Ascending aorta (tissue), 2 donors: Measurements from ENCODE around the gene STIM1. TPM values are rescaled to one million over a fixed set of nuclear protein-coding genes. Genes with fewer than 3 reads are reported as not detected.

ENCODE experiments used
- DNase-seq, 2 donors: peaks; one replicate each; pipeline ENCODE4 v3.0.0-alpha.2; 2019; ENCODE audit warnings: low spot score in 2 of 2
- H3K27ac ChIP-seq, 2 donors: fragments of 200-600 bp; sonication (generic); one replicate each; pipeline ENCODE4 v1.5.1; 2016 to 2017; ENCODE audit warnings: mild to moderate bottlenecking in 1 of 2
- H3K27me3 ChIP-seq: fragments of 200-600 bp; sonication (generic); one replicate; pipeline ENCODE4 v1.5.1; 2017
- H3K36me3 ChIP-seq, 2 donors: fragments of 200-600 bp; sonication (generic); one replicate each; pipeline ENCODE4 v1.5.1; 2016
- H3K4me1 ChIP-seq, 2 donors: fragments of 200-600 bp; sonication (generic); one replicate each; pipeline ENCODE4 v1.5.1; 2016 to 2017; ENCODE audit warnings: mild to moderate bottlenecking in 1 of 2
- H3K4me3 ChIP-seq, 2 donors: fragments of 200-600 bp; sonication (generic); one replicate each; pipeline ENCODE4 v1.5.1; 2016 to 2017; ENCODE audit warnings: mild to moderate bottlenecking in 1 of 2
- H3K9me3 ChIP-seq, 2 donors: fragments of 200-600 bp; sonication (generic); one replicate each; pipeline ENCODE4 v1.5.1; 2016
- CTCF ChIP-seq, 3 experiments: fragments of 200-600 bp in 2 of 3; fragments of 450-650 bp in 1 of 3; sonication (generic) in 2 of 3; IDR thresholded peaks; one replicate each; pipeline ENCODE4 v1.5.1; 2016 to 2019; ENCODE audit warnings: antibody characterized with exemption in 3 of 3, mild to moderate bottlenecking in 1 of 3, moderate library complexity in 1 of 3
- intact Hi-C: fragments of 100-400 bp; cut with DNase I; formaldehyde crosslinking; loops from one replicate; pipeline ENCODE4 v1.15.1; 2023
- total RNA-seq: library from RNA; depleted of rRNA; stranded (reverse); fragments of >200 nt; gene quantifications from one replicate; pipeline ENCODE4 v1.1.0, GENCODE V29; 2016

The STIM1 gene
- 48.1 TPM for total RNA-seq

DNA sequence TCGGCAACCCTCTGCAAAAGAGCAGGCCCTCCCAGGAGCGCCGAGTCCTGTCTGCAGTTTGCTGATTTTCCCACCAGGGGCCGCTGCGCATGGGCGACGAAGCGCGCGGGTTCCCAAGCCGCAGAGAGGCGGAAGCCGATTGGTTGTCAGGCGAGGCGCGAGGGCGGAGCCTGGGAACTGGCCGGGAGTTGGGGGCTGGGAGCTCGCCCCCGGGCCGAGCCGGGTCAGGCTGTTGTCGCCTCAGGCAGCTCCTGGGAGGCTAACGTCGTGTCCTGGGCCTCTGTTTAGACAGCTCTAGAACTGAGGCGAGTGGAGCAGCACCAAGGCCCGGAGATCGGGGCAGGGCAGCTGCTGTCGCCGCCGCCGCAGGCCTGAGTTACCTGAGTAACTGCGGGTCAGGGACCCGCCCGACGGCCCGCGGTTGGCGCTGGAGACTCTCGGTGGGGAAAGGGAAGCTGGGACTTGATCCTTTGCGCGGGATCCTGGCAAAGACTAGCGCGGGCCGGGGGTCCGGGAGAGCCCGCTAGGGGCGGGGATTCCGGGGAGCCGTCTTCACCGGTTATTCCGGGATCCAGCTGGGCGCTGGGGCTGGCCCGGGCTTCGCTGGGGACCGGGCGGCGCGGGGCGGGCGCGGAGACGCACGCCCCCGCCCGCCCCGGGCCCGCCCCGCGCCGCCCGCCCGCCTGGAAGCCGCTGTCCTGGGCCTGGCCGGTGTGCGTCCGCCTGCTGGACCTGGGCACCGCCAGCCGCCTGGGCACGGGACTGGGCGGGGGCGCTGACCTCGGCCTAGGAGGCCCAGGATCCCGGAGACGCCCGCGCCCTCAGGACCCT, at the start of gene STIM1:
TSS of gene STIM1 (plus strand) at position 688 of the 831 bp plus-strand sequence. CDS start 607 bp downstream, outside the sequence.
- no peaks in the 10 kb centered on the region for H3K9me3 ChIP-seq
- H3K4me3 ChIP-seq = peak within 1 kb of the TSS; percentile 81 to 96
- H3K4me1 ChIP-seq = peaks cover 10 to 29% of the 10 kb centered on the region in 2 donors
- peak; percentile 80 to 97 for DNase-seq
- no peaks in the 10 kb centered on the region for H3K36me3 ChIP-seq
- peak within 1 kb of the TSS; percentile 94 to 97 for H3K27ac ChIP-seq
- intact Hi-C loops = loop anchor here (1.0 to 2.0 kb wide), 3 partner anchors 88 to 239 kb away; partner anchors contain the start of gene RRM1
- TF ChIP-seq CTCF (IDR thresholded peaks at IDR 0.05) = peak; percentile 97 to 99 (median 98)
- H3K27me3 ChIP-seq = no peaks in the 10 kb centered on the region

DNA sequence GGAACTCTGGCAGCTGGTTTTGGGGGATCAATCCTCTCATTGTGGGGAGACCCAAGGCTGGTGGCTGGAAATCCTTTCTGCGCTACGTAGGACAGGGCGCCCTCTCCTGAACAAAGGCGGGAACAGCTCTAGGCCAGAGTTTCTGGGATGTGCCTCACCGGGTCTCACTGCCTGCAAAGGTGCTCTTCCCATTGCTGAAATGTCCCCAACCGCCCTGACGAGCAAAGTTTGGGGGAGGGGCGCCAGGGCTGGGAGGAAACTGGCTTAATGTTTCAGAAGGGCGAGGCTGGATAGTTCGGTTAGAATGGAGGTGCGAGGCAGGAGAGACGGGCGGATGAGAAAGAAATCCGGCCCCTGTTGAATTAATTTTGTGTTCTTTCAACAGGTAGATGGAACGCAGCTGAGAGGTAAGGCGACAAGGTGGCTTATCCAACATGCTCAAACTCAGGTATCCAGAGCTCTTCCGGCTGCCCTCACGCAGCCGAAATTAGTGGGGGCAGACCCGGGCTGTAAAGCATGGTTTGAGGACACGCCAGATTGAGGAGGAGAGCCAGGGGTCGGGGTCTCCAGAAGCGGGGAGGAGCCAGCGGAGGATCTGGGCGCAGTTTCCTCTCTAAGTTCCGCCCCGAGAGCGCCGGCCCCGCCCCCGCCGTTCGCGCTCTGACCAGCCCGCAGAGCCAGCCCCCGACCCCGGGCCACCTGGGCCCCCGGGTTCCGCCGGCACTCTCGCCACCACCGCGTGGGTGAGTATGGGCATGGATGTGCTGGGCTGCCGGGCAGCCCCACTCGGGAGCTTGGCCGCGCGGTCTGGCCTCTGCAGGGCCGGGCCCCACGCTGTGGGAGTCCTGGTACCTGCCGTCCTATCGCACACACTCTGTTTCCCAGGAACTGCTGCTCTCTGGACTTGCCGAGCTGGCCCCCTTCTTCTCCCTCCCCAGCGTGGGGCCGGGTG, 47.3 kb upstream of the STIM1 start, which contains the start of gene PGAP2:
TSS of gene PGAP2 (plus strand) at position 652 of the 952 bp plus-strand sequence. CDS start 2,700 bp downstream, outside the sequence.
- H3K4me3 ChIP-seq = peak within 1 kb of the TSS; percentile 63 to 90
- peak in 1 of 2 donors; percentile 76 for DNase-seq
- peak; percentile 32 to 82 (median 70) for TF ChIP-seq CTCF (IDR thresholded peaks at IDR 0.05)
- no peaks in the 10 kb centered on the region for H3K36me3 ChIP-seq
- no peaks in the 10 kb centered on the region for H3K27me3 ChIP-seq
- intact Hi-C loops = no loop called here
- peak within 1 kb of the TSS; percentile 27 to 57 for H3K27ac ChIP-seq
- H3K4me1 ChIP-seq = peaks cover 3 to 4% of the 10 kb centered on the region in 2 donors
- H3K9me3 ChIP-seq = no peaks in the 10 kb centered on the region

- H3K4me1 ChIP-seq = peaks cover 3 to 4% of the 10 kb centered on the region in 2 donors
- DNase-seq = no peak
- H3K4me3 ChIP-seq = peak overlapping the region; percentile 63 to 90
- H3K27me3 ChIP-seq = no peaks in the 10 kb centered on the region
- no peaks in the 10 kb centered on the region for H3K9me3 ChIP-seq
- H3K27ac ChIP-seq = peak overlapping the region; percentile 27 to 57
- no peaks in the 10 kb centered on the region for H3K36me3 ChIP-seq
- intact Hi-C loops = no loop called here
- peak in 2 of 3 experiments; percentile 5 to 33 for TF ChIP-seq CTCF (IDR thresholded peaks at IDR 0.05)
These were observed 46.4 kb upstream of the STIM1 start for GRCh38 chr11:3808861-3809623.

DNA sequence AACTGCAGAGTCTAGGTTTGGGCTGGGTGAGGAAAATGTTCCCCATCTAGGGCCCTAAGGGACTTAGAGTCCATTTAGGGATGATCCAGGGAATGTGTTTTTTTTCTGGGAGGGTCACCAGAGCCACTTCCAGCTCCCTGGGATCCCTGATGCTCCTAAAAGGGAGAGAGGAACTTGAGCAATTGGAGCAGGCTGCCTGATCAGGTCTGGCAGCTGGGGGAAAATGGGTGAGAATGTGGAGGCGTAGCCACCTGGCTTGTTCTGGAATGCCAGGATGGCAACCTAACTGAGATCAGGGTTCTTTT, 45.9 kb upstream of the STIM1 start:
- H3K4me3 ChIP-seq = no peak overlapping the region
- no peak for DNase-seq
- TF ChIP-seq CTCF (IDR thresholded peaks at IDR 0.05) = no peak
- peaks cover 3 to 4% of the 10 kb centered on the region in 2 donors for H3K4me1 ChIP-seq
- H3K36me3 ChIP-seq = no peaks in the 10 kb centered on the region
- intact Hi-C loops = no loop called here
- no peaks in the 10 kb centered on the region for H3K27me3 ChIP-seq
- H3K27ac ChIP-seq = no peak overlapping the region
- H3K9me3 ChIP-seq = no peaks in the 10 kb centered on the region

DNA sequence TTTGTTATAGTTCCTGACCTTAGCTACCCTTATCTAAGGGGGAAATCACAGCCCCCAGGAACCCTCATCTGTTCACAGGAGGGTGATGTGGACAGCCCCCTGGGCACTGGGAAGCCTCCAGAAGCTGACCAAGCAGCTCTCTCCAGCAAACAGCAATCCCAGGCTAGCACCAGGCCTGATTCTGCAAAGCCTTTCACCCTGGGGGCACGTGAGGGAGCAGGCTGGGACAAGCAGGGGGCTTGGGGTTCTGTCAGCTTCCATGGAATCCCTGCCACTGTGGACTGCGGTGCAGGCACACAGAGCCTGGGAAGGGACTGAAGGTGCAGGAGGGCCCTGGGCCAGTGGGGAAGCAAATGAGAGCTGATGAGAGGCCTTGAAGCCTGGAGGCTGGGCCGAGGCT, 45.0 kb upstream of the STIM1 start:
- DNase-seq = no peak
- intact Hi-C loops = no loop called here

More for the DNA sequence above, 45.0 kb upstream of the STIM1 start:
- Histone ChIP-seq H3K9me3 (no peaks in the 10 kb centered on the region), H3K27ac (no peak overlapping the region), H3K36me3 (no peaks in the 10 kb centered on the region), H3K27me3 (no peaks in the 10 kb centered on the region), H3K4me1 (peaks cover 3 to 4% of the 10 kb centered on the region in 2 donors), H3K4me3 (no peak overlapping the region)
- TF ChIP-seq CTCF (IDR thresholded peaks at IDR 0.05) = no peak
